G401.6 (cell line): ENCODE results near the gene OR11H7.
"Not testable (repeated sequence)": the region's sequence is repeated elsewhere in the genome, so short reads cannot be mapped to it uniquely, and the experiment has no call there.

ENCODE experiments used
- FAIRE-seq: peaks from 2 replicates; lab custom pipeline; 2012; peaks lifted over from hg19 to GRCh38; lab: Jason Lieb, UNC

OR11H7 gene

DNA sequence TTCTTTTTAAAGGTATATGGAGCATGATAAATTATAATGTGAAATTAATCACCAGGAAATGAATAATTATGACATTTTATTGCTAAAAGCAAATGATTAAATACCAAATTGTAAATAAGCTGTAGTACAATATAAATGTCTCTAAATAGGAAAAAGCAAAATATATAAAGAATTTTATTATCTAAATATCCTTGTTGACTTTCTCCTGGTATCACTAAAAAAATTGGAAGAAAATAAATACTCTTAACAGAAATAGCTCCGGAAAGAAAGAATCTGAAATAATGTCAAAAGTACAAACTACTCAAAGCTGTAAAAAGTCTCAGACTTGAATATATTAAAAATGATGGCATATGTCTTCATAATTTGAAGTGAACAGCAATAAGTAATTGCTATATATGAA, at the start of gene OR11H7:
OR11H7 (plus strand) TSS at position 301 of the 400 bp plus-strand sequence.
- FAIRE-seq, result peak; percentile 21

DNA sequence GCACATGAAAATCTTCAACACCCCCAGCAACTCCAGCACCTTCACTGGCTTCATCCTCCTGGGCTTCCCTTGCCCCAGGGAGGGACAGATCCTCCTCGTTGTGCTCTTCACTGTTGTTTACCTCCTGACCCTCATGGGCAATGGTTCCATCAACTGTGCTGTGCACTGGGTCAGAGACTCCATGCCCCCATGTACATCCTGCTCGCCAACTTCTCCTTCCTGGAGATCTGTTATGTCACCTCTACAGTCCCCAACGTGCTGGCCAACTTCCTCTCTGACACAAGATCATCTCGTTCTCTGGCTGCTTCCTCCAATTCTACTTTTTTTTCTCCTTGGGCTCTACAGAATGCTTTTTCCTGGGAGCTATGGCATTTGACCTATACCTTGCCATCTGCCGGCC, 49.6 kb upstream of the OR11H7 start:
- no peak for FAIRE-seq

DNA sequence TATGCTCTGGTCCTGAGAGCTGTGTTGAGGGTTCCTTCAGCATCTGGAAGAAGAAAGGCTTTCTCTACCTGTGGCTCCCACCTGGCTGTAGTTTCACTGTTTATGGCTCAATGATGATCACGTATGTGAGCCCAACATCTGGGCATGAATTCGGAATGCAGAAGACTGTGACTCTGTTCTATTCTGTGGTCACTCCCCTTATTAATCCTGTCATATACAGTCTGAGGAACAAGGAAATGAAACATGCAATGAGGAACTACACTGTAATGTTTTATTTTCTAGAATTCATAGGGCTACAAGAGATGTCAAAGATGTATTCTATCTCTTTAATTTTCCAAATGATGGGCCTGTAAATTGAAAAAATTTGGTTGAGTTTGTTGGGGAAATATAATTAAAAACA, 48.9 kb upstream of the OR11H7 start:
- FAIRE-seq, result no peak

DNA sequence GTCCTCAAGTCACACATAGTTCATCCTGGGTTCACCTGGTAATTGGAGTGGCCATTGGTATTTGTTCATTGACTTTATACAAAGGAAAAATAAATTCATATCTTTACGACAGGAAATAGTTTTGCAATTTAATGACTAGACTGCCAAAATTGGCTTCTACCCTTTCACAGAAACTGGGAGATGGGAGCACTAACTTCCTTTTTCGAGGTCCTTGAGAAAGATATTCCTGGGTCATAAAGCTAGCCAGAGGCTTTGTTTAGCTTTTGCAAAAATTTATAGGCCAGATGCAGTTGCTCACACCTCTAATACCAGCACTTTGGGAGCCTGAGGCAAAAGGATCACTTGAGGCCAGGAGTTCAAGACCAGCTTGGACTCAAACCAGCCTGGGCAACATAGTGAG, 48.3 kb upstream of the OR11H7 start:
- FAIRE-seq, result no peak

DNA sequence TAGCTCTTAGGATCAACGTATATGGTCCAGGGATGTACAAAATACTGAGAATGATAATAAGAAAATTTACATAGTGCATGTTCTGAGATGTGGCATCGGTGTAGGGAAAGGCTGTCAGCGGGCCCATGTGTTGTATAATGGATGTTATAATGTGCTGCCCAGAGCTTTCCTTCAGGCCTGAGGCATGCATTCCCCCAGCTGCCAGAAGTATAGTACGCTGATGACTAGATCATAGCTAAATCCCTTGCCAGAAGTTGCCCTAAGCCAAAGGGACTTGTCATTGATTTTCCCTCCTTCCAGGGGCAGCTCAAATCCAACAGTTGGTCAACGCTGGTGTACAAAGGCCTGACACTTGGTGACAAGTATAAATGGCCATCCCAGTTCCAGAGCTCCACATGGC, 44.6 kb upstream of the OR11H7 start:
- FAIRE-seq, result no peak

DNA sequence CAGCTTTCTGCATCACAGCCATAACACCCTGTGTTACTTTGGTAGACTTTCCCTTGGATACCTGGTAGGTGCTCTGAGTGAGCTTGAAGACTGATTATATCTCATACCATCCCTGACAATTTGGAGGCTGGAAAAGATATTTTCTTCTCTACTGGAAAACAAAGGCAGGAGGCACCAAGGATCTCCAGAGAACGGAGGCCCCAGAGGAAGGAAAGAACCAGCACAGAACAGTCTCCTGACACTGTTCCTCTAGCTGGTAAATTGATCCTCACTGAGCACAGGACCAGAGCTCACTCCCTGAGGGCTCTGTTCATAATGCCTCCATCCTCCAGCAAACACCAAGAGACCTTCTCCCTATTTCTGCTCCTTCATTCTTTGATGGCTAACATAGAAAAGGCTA, 38.2 kb upstream of the OR11H7 start, which contains the start of gene OR11G2:
OR11G2 (plus strand) TSS at position 301 of the 400 bp plus-strand sequence. CDS start 6,542 bp downstream, outside the sequence.
- FAIRE-seq, result no peak

DNA sequence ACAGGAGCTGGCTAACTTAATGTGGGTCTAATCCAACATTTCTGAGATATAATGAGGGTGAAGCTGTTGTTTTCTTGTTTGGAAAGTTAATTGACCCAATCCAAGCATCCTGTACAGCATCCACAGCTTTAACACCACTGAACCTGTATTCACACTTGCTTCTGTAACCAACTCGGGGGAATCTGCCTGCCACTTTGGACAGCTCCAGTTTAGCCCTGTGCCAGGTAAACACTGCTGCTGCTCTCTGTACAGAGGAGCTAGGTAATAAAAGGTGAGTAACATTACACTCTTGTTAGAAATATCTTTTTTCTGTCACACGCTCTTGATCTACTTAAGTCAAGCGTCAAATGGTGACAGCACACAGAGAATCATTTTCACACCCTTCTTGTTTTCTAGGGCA, 37.4 kb upstream of the OR11H7 start:
- FAIRE-seq, result no peak

DNA sequence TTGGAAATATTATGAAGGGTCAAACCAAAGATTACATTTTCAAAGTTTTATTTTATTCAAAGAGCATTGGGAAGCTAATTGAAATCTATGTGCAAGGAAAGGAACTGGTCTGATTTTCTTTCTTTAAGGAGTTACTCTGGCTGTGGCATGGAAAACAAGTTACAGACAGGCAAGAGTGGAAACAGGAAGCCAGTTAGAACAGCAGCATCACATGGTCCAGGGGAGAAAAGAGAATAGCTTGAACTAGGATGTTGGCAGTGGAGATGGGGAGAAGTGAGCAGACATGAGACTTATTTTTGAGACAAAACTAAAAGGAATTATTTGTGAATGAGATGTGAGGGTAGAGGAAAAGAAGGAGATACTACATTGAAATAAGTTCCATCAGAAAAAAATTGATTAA, 34.7 kb upstream of the OR11H7 start:
- FAIRE-seq, result no peak

DNA sequence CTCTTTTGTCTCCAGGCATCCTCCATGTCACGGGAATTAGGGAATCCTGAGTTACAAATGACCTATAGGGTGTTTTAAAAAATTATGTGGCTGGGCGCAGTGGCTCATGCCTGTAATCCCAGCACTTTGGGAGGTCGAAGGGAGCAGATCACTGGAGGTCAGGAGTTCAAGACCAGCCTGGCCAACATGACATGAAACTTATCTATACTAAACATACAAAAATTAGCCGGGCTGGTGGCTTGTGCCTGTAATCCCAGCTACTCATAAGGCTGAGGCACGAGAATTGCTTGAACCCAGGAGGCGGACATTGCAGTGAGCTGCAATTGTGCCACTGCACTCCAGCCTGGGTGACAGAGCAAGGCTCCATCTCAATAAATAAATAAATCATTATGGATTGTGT, 33.6 kb upstream of the OR11H7 start:
- FAIRE-seq, result not testable (repeated sequence)

DNA sequence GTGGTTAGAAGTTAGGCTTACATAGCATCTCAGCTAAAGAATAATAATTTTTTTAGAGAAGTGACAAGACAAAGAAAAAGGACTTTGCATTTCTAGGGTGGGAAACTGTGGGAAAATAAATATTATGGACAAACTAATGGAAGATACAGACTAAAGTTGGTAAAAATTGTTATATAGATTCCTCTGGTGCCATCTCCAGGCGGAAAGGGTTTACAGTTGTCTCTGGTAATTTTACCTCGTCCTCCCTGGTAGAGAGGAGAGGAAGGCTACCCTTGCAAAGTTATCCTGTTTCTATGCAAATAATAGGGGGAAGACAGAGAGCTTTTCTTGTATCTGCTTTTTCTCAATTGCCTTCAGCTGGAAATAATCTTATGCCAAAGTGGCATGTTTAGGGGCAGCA, 32.9 kb upstream of the OR11H7 start:
- no peak for FAIRE-seq

DNA sequence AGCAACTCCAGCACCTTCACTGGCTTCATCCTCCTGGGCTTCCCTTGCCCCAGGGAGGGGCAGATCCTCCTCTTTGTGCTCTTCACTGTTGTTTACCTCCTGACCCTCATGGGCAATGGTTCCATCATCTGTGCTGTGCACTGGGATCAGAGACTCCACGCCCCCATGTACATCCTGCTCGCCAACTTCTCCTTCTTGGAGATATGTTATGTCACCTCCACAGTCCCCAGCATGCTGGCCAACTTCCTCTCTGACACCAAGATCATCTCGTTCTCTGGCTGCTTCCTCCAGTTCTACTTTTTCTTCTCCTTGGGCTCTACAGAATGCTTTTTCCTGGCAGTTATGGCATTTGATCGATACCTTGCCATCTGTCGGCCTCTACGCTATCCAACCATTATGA, 31.3 kb upstream of the OR11H7 start:
- no peak for FAIRE-seq

DNA sequence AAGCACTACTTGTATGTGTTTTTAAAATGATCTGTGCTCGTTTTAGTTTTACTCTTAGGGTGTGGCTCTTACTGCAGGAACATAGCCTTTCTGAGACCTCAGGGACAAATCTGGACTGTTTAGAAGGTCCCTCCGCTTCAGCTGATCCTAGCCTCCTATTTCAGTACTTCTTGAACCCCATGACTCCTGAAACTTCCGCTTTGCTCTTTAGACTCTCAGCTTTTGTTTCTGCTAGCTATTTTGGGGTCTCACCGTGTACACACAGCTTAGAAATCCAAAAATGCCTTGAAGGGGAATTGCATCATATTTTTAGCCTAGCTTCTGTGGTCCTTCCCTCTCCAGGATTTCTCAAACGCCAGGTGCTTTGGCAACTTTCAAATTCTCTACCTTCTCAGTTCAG, 29.8 kb upstream of the OR11H7 start:
- FAIRE-seq, result no peak

DNA sequence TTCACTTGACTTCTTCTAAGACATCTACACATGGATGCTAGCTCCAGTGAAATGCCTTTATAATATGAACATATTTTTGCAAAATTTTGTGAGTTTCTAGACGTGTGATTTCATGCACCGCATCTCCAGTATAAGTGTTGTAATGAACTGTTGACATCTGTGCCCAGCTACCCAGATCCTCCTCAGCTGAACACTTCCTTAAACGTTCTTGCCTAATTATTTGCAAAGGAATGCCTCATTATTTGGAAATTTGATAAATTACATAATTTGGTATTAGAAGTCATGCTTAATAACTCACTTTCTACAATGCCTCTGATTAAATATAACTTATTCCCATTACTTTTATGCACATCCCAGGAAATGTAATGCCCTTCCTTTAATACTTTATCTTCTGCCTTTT, 24.1 kb upstream of the OR11H7 start:
- FAIRE-seq, result no peak

DNA sequence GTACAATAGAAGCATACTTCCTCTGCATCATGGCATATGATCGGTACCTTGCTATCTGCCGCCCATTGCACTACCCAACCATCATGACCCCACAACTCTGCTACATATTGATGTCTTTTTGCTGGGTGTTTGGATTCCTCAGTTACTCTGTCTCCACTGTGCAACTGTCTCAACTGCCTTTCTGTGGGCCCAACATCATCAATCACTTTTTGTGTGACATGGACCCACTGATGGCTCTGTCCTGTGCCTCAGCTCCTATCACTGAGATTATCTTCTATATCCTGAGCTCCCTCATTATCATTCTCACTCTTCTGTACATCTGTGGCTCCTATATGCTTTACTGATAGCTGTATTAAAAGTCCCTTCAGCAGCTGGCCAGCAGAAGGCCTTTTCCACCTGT, 19.2 kb upstream of the OR11H7 start:
- no peak for FAIRE-seq

DNA sequence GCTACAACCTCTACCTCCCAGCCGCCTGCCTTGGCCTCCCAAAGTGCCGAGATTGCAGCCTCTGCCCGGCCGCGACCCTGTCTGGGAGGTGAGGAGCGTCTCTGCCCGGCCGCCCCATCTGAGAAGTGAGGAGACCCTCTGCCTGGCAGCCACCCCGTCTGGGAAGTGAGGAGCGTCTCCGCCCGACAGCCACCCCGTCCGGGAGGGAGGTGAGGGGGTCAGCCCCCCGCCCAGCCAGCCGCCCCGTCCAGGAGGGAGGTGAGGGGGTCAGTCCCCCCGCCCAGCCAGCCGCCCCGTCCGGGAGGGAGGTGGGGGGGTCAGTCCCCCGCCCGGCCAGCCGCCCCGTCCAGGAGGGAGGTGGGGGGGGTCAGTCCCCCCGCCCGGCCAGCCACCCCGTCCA, 16.4 kb upstream of the OR11H7 start:
- not testable (repeated sequence) for FAIRE-seq

DNA sequence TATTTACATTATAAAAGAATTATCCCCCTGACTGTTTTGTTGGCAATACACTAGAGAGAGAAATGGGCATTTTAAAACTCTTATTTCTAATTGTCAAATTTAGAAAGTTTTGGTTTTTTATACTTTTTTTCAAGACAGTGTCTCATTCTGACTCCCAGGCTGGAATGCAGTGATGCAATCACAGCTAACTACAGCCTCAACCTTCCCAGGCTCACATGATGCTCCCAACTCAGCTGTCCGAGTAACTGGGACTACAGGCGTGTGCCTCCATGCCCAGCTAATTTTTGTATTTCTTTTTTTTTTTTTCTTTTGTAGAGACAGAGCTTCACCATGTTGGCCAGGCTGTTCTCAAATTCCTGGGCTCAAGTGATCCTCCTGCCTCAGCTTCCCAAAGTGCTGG, 13.6 kb upstream of the OR11H7 start:
- no peak for FAIRE-seq

DNA sequence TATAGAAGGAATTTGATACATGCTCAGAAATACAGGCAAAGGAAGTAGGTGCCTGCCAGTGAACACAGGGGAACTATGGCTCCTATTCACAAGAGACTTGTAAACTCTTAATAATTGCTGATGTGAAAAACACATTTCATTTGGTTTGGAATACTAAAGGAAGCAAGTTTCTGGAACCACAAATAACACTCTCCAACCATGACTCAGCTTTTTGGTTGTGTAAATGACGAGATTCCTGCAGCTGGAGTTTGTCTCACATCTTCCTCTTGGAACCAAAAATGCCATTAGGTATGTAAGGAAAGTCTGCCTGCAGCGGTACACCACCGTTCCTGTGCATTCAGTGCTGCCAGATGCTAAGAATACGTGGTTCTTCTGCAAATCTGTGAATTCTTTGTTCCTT, 9.7 kb upstream of the OR11H7 start:
- no peak for FAIRE-seq

DNA sequence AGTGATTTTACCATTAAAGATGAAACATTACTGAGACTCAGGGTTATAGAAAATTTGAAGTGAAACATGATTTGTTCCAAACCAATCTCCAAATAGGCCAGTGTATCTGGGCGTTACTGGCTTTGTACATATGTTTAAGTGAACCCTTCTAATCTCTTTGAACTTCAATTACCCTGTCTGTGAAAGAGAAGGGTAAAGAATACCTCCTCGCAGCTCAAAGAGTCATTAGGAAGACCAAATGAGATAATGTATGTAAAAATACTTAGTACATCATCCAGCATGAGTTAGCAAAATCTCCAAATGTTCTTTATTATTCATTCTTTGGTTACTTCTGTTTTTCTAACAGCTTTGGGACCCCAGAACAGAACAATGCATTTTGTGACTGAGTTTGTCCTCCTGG, 5.4 kb upstream of the OR11H7 start, which contains the start of gene OR11H6:
OR11H6 (plus strand) TSS at position 301 of the 400 bp plus-strand sequence; CDS start at position 301, 0 bp downstream.
- FAIRE-seq, result no peak

DNA sequence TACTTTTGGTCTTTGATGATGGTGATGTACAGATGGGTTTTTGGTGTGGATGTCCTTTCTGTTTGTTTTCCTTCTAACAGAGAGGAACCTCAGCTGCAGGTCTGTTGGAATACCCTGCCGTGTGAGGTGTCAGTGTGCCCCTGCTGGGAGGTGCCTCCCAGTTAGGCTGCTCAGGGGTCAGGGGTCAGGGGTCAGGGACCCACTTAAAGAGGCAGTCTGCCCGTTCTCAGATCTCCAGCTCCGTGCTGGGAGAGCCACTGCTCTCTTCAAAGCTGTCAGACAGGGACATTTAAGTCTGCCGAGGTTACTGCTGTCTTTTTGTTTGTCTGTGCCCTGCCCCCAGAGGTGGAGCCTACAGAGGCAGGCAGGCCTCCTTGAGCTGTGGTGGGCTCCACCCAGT, 6.6 kb downstream of the OR11H7 start:
- FAIRE-seq, result not testable (repeated sequence)

DNA sequence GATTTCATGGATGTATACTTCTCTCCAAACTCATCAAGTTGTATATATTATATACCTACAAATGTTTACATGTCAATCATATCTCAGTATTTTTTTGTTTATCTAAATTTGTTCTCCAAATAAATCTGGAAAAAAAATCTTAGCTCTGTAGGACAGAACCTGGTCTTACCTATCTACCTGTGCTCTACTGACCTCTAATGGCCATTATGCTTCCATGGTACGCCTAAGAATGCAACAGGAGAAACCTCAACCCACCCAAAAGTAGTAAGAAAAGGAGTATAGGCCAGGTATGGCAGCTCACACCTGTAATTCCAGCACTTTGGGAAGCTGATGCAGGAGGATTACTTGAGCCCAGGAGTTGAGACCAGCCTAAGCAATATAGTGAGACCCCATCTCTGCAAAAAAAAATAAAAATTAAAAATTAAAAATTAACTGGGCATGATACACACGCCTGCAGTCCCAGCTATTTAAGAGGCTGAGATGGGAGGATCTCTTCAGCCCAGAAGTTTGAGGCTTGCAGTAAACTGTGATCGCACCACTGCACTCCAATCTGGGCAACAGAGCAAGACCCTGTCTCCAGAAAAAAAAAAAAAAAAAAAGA, 19.0 kb downstream of the OR11H7 start:
- peak; percentile 78 for FAIRE-seq

DNA sequence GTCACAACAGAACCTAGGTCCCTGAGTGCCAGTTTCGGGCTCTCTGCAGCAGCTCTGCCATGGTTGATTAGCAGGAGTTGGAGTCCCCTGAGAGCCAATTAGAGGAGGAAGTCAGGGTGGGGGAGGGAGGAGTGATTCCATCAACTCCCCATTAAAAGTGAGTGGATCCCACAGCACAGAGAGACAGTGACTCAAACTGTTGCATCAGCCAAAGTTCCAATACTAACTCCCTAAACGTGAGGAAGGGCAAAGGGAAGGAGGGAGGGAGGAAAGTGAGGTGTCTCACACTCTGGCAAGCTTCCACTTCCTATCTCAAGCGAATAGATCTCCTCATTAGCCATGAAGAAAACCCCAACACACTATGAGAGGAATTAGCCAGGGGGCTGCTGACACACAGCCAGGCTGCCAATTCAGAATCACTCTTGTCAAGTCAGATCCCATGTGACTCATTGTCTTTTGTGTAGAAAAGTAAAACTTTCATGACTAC, 33.9 kb downstream of the OR11H7 start:
- FAIRE-seq, result no peak

DNA sequence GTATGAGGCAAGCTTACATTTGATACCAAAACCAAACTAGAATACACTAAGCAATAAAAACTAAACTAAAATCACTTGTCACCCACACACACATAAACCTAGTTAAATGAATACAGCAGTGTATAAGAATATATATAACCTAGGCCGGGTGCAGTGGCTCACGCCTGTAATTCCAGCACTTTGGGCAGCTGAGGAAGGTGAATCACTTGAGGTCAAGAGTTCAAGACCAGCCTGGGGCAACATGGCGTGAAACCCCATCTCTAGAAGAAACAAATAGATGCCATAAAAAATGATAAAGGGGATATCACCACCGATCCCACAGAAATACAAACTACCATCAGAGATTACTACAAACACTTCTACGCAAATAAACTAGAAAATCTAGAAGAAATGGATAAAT, 35.6 kb downstream of the OR11H7 start:
- FAIRE-seq, result not testable (repeated sequence)

DNA sequence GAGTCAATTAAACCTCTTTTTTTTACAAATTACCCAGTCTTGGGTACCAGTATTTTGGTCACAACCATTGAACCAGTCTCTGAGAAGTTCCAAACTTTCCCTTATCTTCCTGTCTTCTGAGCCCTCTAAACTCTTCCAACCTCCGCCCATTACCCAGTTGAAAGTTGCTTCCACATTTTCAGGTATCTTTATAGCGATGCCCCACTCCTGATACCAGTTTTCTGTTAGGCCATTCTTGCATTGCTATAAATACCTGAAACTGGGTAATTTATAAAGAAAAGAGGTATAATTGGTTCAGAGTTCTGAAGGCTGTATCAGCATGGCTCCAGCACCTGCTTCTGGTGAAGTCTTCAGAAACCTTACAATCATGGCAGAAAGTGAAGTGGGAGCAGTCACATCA, 45.3 kb downstream of the OR11H7 start:
- no peak for FAIRE-seq

DNA sequence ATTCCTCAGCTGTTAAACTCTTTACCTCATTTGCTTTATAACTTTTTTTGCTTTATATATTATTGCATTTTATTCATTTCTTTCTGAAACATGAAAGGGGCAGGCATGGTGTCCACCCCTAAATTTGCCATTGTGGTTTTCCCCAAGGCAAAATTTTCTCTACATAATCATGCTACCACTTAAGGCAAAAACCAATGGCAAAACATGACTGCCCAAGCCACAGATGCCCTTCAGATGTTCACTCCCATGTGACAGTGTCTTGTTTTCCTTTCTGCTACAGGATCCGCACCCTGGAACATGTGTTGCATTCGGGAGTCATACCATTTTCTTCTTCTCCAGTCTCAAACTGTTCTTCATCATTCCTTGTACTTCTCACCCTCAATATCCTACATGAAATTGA, 48.6 kb downstream of the OR11H7 start:
- FAIRE-seq, result no peak

DNA sequence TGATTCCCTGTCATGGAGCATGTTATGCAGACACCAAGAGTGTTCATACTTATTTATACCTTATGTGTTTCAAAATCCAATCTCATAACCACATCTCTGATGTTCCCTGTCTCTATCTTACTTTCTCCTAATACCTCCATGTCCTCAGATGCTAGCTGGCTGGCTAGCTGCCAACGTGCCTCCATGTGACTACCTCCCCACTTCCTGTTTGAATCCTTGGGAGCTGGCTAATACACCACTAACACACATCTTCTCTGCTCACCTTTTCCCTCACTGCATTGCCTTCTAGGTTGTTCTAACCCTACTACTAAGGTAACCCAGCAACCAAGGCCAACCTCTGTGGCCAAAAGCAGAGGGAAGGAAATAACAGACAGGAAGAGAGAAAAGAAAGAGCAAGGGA, 49.6 kb downstream of the OR11H7 start:
- FAIRE-seq, result no peak
